ENCODE results near the gene SLC39A5. TPM values are rescaled to one million over a fixed set of nuclear protein-coding genes. Genes with fewer than 3 reads are reported as not detected.
"Not testable (repeated sequence)": the region's sequence is repeated elsewhere in the genome, so short reads cannot be mapped to it uniquely, and the experiment has no call there.

Gene SLC39A5
- total RNA-seq, 1 donor from 2014 or later, result 0.08 TPM

DNA sequence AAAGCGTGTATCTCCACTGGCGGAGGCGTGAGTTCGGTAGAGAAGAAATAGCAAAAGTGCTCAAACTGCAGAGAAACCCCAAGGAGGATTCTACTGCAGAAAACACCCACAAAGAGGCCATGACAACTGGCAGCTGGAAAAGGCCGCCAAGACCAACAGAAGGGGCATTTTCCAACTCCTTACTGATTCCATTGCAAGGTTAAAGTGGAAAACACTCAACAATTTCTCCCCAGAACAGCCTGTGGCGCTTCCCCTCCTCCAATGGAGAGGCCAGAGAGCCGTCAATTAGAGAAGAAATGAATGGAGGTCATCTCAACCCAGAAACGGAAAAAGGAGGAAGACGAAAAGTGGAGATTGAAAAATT, 29.0 kb downstream of the SLC39A5 start:
- H3K4me3 ChIP-seq (ENCODE audit: low read depth, low read length), result peak overlapping the region; percentile 67
- DNase-seq (ENCODE audit: low read depth), result no peak
- H3K27me3 ChIP-seq (ENCODE audit: control insufficient read depth, insufficient read depth, low read length), result no peaks in the 10 kb centered on the region
- no peak for TF ChIP-seq CTCF (IDR thresholded peaks at IDR 0.05; ENCODE audit: insufficient read depth, low read length, poor library complexity, severe bottlenecking)
- H3K36me3 ChIP-seq (ENCODE audit: control insufficient read depth, insufficient read depth, low read length), result peaks cover 1% of the 10 kb centered on the region

GRCh38 chr12:56260380-56260779, 30.5 kb downstream of the SLC39A5 start:
- no peak for TF ChIP-seq CTCF (IDR thresholded peaks at IDR 0.05; ENCODE audit: insufficient read depth, low read length, poor library complexity, severe bottlenecking)
- H3K4me3 ChIP-seq (ENCODE audit: low read depth, low read length), result no peak overlapping the region
- no peaks in the 10 kb centered on the region for H3K27me3 ChIP-seq (ENCODE audit: control insufficient read depth, insufficient read depth, low read length)
- no peaks in the 10 kb centered on the region for H3K36me3 ChIP-seq (ENCODE audit: control insufficient read depth, insufficient read depth, low read length)
- DNase-seq (ENCODE audit: low read depth), result no peak

GRCh38 chr12:56260921-56261320, 31.1 kb downstream of the SLC39A5 start:
- Histone ChIP-seq H3K36me3 (ENCODE audit: control insufficient read depth, insufficient read depth, low read length) (no peaks in the 10 kb centered on the region), H3K4me3 (ENCODE audit: low read depth, low read length) (no peak overlapping the region), H3K27me3 (ENCODE audit: control insufficient read depth, insufficient read depth, low read length) (no peaks in the 10 kb centered on the region)
- no peak for TF ChIP-seq CTCF (IDR thresholded peaks at IDR 0.05; ENCODE audit: insufficient read depth, low read length, poor library complexity, severe bottlenecking)
- DNase-seq (ENCODE audit: low read depth), result no peak

- TF ChIP-seq CTCF (IDR thresholded peaks at IDR 0.05; ENCODE audit: insufficient read depth, low read length, poor library complexity, severe bottlenecking), result no peak
- DNase-seq (ENCODE audit: low read depth), result peak; percentile 69
- no peaks in the 10 kb centered on the region for H3K27me3 ChIP-seq (ENCODE audit: control insufficient read depth, insufficient read depth, low read length)
- H3K4me3 ChIP-seq (ENCODE audit: low read depth, low read length), result no peak overlapping the region
- H3K36me3 ChIP-seq (ENCODE audit: control insufficient read depth, insufficient read depth, low read length), result no peaks in the 10 kb centered on the region
These were observed 31.8 kb downstream of the SLC39A5 start for GRCh38 chr12:56261503-56262232.

DNA sequence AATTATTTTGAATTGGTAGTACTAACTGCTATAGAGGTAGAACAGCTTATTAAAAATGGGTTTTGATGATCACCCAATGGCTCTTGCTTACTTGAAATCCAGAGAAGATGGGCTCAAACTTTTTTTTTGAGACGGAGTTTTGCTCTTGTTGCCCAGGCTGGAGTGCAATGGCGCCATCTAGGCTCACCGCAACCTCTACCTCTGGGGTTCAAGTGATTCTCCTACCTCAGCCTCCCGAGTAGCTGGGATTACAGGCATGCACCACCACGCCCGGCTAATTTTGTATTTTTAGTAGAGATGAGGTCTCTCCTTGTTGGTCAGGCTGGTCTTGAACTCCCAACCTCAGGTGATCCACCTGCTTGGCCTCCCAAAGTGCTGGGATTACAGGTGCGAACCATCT, 33.1 kb downstream of the SLC39A5 start:
- DNase-seq (ENCODE audit: low read depth); H3K4me3 ChIP-seq (ENCODE audit: low read depth, low read length): not testable (repeated sequence)

GRCh38 chr12:56266068-56266692, 36.3 kb downstream of the SLC39A5 start:
- H3K36me3 ChIP-seq (ENCODE audit: control insufficient read depth, insufficient read depth, low read length); DNase-seq (ENCODE audit: low read depth); H3K27me3 ChIP-seq (ENCODE audit: control insufficient read depth, insufficient read depth, low read length): not testable (repeated sequence)
- peak overlapping the region; percentile 67 for H3K4me3 ChIP-seq (ENCODE audit: low read depth, low read length)

More for the DNA sequence above, 33.1 kb downstream of the SLC39A5 start:
- H3K36me3 ChIP-seq (ENCODE audit: control insufficient read depth, insufficient read depth, low read length); H3K27me3 ChIP-seq (ENCODE audit: control insufficient read depth, insufficient read depth, low read length): not testable (repeated sequence)
